HT1080 (cell line): ENCODE data around the gene SMG9. TPM values are rescaled to one million over a fixed set of nuclear protein-coding genes. Genes with fewer than 3 reads are reported as not detected.
A peak's percentile ranks its signal among the peaks of the same experiment; 100 is the strongest.

Experiments used
- DNase-seq: peaks from one replicate; pipeline ENCODE4 v3.0.0-alpha.2; 2015; ENCODE audit warnings: low read depth
- total RNA-seq: library from RNA; depleted of rRNA; stranded (reverse); fragments of >200 nt; shearing (Covaris generic); gene quantifications from 2 replicates; pipeline ENCODE4 v1.2.3, GENCODE V29; 2014

Gene SMG9
- total RNA-seq, 1 experiment from 2014 or later, result 29.0 TPM

DNA sequence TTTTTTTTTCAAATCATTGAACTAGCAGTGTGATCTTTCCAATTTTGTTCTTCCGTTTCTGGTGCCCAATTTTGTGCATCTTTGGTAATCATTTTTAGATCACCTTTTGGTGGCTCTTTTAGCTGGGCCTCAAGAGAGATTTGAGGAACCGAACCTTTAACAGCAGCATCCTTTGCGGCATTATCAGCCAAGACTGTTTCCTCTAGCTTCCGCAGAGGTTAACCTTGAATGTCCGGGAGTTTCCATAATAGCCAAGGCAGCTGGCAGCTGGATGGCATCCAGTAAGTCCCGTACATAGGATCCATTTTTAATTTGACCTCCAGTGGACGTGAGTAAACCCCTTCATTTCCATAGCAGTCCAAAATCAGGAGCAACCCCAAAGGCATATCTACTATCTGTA, 29.3 kb downstream of the SMG9 start:
- no peak for DNase-seq

DNA sequence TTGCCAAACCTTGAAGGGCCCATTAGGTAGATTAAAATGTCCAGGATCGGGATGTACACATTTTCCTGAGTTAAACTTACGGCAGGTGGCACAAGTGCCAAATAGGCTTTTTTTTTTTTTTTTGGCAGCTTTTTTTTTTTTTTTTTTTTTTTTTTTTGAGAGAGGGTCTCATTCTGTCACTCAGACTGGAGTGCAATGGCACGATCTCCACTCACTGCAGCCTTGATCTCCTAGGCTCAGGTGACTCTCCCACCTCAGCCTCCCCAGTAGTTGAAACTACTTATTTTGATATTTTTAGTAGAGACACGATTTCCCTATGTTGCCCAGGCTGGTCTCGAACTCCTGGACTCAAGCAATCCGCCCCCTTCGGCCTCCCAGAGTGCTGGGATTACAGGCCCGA, 29.9 kb downstream of the SMG9 start:
- DNase-seq, result no peak

DNA sequence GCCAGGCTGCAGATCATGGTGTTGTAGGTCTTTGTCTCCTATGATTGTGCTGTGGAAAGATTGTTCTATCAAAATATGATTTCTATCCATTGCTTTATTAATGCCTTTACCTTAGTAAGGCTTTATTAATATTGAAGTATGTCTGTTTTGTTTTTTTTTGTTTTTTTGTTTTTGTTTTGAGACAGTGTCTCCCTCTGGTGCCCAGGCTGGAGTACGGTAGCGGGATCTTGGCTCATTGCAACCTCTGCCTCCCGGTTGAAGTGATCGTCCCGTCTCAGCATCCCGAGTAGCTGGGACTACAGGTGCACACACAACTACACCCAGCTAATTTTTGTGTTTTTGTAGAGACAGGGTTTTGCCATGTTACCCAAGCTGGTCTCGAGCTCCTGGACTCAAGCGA, 31.2 kb downstream of the SMG9 start:
- DNase-seq, result peak; percentile 24

DNA sequence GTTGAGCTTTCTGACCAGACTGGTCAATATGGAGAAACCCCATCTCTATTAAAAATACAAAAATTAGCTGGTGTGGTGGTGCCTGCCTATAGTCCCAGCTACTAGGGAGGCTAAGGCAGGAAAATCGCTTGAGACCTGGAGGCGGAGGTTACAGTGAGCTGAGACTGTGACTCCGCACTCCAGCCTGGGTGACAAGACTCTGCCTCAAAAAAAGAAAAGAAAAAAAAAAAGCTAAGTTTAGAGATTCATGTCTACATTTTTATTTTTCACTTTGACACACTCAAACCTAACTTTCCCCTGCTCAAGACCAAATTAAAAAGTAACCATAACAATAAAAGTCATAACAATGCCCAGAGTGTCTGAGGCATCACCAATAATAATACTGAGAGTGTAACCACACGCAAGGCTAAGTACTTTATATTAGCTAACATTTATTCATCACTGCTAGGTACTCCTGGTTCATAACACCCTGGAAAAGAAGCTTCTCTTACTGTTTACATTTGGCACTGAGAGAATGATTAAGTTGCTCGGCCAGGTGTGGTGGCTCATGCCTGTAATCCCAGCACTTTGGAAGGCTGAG, 33.2 kb downstream of the SMG9 start:
- DNase-seq, result no peak

DNA sequence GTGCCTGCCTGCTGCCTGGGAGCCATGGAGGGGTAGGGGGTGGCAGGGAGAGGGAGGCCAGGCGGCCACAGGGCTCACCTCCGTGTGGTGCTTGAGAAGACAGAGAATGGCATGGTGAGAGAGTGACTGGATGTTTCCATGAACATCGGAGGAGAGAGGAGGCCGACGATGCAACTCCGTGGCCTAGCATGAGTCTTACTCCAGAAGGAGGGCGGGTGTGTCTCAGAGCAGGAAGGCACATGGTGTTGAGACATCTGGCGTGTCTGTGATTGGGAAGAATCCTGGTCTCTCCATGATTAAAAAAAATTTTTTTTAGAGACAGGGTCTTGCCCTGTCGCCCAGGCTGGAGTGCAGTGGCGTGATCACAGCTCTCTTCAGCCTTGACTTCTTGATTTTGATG, 33.8 kb downstream of the SMG9 start:
- no peak for DNase-seq

DNA sequence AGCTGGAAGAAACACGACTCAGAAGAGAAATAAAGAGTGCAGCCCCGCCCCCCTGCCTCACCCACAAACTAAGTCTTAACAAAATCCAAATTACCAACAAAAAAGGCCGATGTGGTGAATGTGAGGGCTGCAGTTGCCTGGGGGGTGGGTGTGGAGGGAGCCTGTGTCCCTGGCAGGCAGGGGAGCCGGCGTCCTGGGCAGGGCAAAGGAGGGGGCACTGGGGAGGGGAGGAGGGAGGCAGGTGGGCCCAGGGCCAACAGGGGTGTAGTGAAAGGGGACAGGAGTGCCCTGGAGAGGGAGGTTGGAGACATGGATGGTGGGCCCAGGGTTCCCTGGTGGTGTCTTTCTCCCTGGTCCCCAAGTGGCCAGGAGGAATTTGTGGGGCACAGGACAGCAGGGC, 34.8 kb downstream of the SMG9 start:
- DNase-seq, result no peak

DNA sequence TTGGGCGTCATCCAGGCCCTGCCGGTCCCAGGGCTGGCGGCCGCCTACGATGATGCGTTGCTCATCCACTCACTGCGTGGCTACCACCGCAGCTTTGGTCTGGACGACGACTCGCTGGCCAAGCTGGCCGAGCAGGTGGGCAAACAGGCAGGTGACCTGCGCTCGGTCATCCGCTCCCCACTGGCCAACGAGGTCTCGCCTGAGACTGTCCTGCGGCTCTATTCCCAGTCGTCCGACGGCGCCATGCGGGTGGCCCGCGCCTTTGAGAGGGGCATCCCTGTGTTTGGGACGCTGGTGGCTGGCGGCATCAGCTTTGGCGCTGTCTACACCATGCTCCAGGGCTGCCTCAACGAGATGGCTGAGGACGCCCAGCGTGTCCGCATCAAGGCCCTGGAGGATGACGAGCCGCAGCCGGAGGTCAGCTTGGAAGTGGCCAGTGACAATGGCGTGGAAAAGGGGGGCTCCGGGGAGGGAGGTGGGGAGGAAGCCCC, 35.3 kb downstream of the SMG9 start:
- no peak for DNase-seq

DNA sequence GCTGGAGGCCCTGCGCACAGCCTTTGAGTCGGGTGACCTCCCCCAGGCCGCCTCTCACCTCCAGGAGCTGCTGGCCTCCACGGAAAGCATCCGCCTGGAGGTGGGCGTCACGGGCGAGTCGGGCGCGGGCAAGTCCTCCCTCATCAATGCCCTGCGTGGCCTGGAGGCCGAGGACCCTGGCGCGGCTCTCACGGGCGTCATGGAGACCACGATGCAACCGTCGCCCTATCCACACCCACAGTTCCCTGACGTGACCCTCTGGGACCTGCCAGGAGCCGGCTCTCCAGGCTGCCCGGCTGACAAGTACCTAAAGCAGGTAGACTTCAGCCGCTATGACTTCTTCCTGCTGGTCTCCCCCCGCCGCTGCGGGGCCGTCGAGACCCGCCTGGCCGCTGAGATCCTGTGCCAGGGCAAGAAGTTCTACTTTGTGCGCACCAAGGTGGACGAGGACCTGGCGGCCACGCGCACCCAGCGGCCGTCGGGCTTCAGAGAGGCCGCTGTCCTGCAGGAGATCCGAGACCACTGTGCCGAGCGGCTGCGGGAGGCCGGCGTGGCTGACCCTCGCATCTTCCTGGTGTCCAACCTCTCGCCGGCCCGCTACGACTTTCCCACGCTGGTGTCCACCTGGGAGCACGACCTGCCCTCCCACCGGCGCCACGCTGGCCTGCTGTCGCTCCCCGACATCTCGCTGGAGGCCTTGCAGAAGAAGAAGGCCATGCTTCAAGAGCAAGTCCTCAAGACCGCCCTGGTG, 36.0 kb downstream of the SMG9 start:
- no peak for DNase-seq

DNA sequence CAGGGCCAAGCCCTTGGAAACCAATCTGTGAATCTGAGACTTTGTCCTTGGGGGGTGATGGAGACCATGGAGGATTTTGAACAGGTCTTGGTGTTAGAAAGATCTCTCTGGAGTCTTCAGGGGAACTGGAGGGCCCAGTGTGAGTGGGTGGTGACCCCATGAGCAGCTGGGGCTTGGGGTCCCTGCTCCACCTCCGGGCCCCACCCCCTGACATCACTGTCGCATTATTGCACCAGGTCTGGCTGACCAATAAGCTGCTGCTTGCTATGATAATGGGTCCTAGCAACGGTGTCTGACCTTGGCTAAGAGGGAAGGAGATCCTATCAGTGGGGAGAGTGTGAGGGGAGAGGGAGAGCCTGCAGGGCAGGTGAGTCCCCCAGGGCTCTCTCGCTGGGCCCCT, 39.0 kb downstream of the SMG9 start, which contains the start of gene IRGC:
TSS of gene IRGC (plus strand) at position 301 of the 400 bp plus-strand sequence. CDS start 2,483 bp downstream, outside the sequence.
- no peak for DNase-seq

DNA sequence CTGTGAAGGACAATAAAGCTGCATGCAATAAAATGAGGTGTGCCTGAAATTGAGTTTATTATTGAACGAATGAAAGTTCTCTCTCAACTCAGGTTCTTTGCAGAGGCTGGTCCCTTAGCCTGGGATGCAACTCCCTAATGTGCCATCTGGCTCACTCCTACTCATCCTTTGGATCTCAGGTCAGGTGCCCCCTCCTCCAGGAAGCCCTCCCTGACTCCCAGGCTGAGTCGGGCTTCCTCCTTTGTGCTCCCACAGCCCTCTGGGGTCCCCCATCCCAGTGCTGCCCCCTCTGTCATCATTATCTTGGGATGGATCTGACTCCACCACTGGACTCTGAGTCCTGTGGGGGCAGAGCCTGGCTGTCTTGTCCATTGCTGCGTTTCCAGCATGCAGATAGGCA, 41.6 kb downstream of the SMG9 start:
- no peak for DNase-seq

DNA sequence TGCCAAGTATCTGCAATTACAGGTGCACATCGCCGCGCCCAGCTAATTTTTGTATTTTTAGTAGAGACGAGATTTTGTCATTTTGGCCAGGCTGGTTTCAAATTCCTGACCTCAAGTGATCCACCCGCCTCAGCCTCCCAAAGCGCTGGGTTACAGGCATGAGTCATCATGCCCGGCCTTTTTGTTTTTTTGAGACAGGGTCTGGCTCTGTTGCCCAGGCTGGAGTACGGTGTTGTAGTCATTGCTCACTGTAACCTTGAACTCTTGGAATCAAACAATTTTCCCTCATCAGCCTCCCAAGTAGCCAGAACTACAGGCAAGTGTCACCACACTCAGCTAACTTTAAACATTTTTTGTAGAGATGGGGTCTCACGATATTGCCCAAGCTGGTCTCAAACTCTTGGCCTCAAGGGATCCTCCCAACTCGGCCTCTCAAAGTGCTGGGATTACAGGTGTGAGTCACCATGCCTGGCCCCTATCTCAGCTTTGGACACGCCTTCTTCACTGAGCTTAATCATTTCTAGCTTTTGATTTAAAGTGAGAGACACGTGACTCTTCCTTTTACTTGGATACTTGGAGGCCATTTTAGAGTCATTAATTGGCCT, 42.9 kb downstream of the SMG9 start:
- peak; percentile 52 for DNase-seq

DNA sequence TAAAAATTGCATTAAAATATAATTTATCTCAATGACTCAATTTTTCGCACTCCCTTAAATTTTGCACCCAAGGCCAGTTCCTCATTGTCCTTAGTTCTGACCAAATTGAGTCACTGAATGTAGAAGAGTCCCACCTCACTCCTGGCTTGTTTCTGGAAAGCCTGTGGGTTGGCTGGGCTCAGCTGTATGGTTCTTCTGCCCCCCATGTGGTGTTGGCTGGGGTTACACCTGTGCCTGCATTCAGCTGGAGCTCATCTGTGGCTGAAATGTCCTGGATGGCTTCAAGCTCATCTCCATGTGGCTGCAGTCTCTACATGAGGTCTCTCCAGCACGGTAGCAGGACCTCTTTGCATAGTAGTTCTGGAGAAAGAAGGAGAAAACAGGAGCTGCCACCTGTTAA, 46.0 kb downstream of the SMG9 start:
- no peak for DNase-seq

DNA sequence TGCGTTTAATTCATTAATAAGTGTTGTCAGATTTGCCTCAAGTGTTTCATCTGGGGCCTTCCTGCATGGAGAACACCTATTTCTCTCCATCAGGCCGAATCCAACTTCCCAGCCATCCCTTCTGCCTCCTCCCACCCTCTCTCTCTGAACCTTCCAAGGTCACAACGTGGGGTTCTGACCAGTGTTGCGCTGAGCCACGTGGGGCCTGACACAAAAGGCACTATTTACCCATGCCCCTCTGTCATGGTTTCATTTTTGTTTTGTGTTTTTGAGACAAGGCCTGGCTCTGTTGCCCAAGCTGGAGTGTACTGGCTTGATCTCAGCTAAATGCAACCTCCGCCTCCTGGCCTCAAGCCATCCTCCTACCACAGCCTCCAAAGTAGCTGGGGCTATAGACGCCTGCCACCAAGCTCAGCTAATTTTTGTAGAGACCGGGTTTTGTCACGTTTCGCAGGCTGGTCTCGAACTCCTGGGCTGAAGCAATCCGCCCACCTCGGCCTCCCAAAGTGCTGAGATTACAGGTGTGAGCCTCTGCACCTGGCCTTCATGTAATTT, 47.5 kb downstream of the SMG9 start:
- no peak for DNase-seq

DNA sequence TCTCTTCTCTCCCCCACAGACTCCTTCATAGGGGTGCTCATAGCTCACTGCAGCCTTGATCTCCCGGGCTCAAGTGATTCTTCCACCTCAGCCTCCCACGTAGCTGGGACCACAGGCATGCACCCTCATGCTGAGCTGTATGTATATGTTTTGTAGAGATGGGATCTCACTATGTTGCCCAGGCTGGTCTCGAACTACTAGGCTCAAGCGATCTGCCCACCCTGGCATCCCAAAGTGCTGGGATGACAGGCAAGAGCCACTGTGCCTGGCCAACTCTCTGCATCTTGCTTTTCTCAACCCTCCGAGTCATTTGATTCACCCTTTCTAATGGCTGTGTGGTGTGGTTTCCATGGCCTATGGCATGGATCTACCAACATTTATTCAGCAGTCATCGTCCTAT, 49.0 kb downstream of the SMG9 start:
- DNase-seq, result no peak

DNA sequence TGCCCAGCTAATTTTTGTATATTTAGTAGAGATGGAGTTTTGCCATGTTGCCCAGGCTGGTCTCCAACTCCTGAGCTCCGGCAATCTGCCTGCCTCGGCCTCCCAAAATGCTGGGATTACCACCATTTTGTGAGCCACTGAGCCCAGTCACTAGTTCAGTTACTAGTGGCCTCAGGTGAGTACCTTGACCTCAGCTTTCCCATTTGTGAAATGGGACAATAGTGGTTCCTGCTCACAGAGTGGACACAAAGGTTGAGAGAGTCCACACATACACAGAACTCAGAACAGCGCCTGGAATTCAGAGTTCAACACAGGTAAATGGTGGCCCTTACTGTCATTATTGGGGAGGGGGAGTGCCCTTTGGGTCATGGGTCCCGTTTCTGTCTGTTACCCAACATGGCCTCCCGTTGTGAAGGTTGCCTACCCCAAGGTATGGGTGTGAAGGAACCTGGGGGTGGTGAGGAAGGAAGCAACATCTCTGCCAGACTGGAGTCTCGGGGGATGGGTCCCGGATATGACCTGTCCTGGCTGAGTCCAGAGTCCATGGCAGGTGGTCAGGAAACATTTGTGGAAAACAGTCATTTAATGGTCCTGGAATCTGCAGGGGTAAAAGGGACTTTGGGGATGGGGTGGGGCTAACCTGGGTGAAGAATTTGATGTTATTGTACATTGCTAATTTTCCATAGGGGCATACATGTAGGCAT, 50.6 kb downstream of the SMG9 start:
- DNase-seq, result peak; percentile 20

DNA sequence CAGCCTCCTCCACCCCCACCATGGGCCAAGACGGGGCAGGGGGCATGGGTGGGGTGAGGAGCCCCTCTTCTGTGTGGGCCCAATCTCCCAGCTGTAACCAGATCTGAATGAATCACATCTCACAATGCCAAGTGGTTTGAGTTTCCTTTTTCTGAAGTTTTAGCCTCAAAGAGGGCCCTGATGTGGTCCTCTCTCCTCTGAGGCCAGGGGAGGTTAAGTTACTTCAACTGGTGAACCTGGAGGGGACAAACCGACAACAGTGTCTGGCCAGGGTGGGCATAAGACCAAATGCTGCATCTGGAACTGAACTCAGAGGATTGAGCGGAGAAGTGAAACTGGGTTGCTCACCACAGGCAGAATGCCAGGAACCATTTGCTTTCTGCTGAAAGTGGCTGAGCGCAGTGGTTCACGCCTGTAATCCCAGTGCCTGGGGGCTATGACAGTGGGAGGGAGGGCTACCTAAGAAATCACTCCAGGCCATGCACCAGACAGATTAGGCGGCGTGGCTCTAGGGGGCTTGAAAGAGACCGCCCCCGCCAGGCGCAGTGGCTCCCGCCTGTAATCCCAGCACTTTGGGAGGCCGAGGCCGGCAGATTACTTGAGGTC, 54.3 kb downstream of the SMG9 start:
- DNase-seq, result peak; percentile 69

DNA sequence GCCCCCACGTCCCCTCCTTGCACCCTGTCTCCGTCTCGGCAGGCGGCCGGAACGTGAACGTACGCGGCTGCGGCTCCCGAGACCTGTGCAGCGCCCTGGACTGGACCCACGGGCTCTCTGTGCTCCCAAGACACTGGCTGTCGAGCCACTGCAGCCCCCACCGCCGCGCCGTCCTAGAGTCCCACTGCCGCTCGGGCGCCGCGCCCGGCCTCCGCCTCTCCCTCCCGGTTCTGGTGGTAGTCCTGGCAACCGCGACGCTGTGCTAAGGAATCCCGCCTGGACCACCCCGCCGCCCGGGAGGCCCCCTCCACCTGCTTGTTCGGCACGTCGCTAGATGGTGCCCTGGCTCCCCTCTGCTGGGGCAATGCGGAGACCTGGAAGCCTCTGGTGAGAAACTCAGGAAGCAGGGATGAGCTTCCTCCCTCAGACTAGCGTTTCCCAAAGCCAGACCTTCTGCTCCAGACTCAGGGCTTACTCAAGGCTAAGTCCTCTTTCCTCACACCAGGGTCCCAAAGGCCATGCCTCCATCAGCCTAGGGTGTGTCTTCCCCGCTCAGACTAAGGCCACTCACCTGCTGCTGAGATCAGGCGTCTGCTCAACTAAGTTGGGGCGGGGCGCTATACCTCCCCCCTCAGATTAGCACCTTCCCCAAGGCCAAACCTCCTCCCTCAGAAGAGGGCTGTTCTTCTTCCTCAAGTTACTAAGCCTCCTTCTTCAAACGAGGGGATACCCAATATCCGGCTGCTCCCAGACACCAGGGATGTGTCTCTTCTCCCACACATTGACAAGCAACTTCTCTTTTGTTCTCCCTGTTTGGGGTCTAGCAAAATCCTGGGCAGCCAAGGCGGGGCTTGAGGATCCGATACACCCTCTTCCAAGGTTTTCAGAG, 55.0 kb downstream of the SMG9 start:
- DNase-seq, result no peak

DNA sequence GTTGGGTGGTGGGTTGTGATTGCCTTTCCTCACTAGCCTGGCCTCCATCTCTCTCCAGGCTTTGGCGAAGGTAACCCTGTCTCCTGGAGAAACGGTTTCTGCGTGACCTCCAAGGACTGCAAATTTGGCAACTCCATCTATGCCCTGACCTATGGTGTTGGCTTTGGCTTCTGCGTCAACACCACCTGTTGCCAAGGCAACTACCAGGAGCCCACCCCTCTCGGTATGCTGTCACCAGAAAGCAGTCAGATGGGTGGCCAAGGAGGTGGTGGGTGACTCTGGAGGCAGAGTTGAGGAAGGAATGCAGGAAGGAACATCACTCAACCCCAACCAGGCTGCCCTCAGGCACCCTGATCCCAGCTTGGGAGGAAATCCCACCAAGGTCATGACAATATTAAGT, 57.5 kb downstream of the SMG9 start:
- no peak for DNase-seq

DNA sequence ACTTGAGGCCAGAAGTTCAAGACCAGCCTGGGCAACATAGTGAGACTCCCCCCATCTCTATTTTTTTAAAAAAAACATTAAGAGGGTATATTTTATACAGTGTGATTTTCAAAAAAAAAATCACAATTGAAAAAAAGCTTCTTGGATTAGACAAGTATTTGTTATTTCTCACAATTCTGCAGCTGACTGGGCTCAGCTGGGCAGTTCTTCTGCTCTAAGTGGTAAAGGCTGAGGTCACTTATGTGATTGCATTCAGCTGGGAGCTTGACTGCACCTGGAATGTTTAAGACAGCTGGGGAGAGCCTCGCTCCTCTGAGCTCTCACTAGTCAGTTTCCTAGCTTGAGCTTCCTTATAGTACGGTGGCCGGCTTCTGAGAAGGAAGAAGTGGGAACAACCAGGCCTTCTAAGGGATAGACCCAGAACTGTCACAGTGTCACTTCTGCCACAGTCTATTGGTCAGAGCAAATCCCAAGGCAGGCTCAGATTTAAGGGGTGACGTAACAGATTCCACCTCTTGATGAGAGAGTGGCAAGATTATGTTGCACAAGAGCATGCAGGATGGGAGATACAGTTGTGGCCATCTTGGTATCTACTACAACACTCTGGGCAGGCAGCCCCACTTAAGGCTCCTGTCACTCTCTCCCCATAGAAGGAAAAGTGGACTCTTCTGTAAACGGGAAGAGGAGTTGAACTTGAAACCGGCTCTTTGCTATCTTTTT, 58.6 kb downstream of the SMG9 start:
- no peak for DNase-seq

DNA sequence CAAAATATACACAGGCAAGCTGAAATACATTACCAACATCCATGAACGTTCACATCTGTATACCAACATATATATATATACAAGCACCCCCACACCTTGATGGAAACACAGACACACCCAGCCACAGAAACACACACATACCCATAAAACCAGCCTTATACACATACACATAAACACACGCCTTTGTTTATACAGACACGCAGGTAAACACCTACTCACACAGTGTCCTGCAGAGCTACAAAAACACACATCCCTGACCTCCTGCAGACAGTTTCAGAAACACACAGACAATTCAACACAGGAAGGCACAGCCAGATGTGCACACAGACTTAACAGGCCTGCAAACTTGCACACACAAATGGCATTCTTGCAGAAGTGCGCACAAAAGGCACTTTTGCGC, 60.2 kb downstream of the SMG9 start:
- no peak for DNase-seq
